MCF 10A (cell line): Measurements from ENCODE around the gene UQCRQ. TPM values are rescaled to one million over a fixed set of nuclear protein-coding genes. Genes with fewer than 3 reads are reported as not detected.
A peak's percentile ranks its signal among the peaks of the same experiment; 100 is the strongest.

Experiments
- BruUV-seq: library from RNA; stranded (reverse); fragments of 400-500 nt; replicated peaks from 2 replicates; lab custom pipeline; 2021; lab: Mats Ljungman, UMichigan
- CTCF ChIA-PET: fragments of 300-600 bp; sonication (Branson Sonifier 250); formaldehyde crosslinking; extraction: SDS; loops from one replicate; lab custom pipeline; 2021; ENCODE audit warnings: antibody characterized with exemption, inconsistent platforms; lab: Yijun Ruan, JAX
- POLR2A ChIA-PET: fragments of 300-600, 350-650 bp; sonication (Branson Sonifier 250); formaldehyde crosslinking; extraction: SDS; loops from one replicate; lab custom pipeline; 2020; ENCODE audit warnings: antibody characterized with exemption, inconsistent platforms; lab: Yijun Ruan, JAX
- DNase-seq: peaks from one replicate; pipeline ENCODE4 v3.0.0-alpha.2; 2018; ENCODE audit not compliant: unreplicated experiment
- H3K27ac Mint-ChIP-seq: one replicate; pipeline ENCODE4 v1.8.0; 2022; ENCODE audit warnings: mild to moderate bottlenecking, low read depth, mixed read lengths; ENCODE audit not compliant: unreplicated experiment
- H3K27me3 Mint-ChIP-seq: one replicate; pipeline ENCODE4 v1.8.0; 2022; ENCODE audit warnings: mixed read lengths; ENCODE audit not compliant: insufficient read depth, unreplicated experiment
- H3K36me3 Mint-ChIP-seq: one replicate; pipeline ENCODE4 v1.8.0; 2022; ENCODE audit warnings: mild to moderate bottlenecking, moderate library complexity, mixed read lengths; ENCODE audit not compliant: insufficient read depth, unreplicated experiment
- H3K4me1 Mint-ChIP-seq: one replicate; pipeline ENCODE4 v1.8.0; 2022; ENCODE audit warnings: mixed read lengths; ENCODE audit not compliant: insufficient read depth, unreplicated experiment
- H3K4me3 Mint-ChIP-seq: one replicate; pipeline ENCODE4 v1.8.0; 2022; ENCODE audit warnings: mild to moderate bottlenecking, moderate library complexity, mixed read lengths; ENCODE audit not compliant: unreplicated experiment
- H3K9me3 Mint-ChIP-seq: one replicate; pipeline ENCODE4 v1.8.0; 2022; ENCODE audit warnings: mixed read lengths; ENCODE audit not compliant: unreplicated experiment
- CTCF ChIP-seq: fragments of 200-600 bp; IDR thresholded peaks from one replicate; pipeline ENCODE4 v1.8.0; 2022; ENCODE audit warnings: antibody characterized with exemption, mild to moderate bottlenecking; ENCODE audit not compliant: unreplicated experiment
- intact Hi-C: fragments of 100-400 bp; cut with micrococcal nuclease; formaldehyde crosslinking; loops from 2 replicates; pipeline ENCODE4 v1.14.1; 2022
- total RNA-seq: library from RNA; stranded (reverse); gene quantifications from 2 replicates; pipeline ENCODE4 v1.2.3, GENCODE V29; 2022

UQCRQ gene
- total RNA-seq, 1 experiment from 2014 or later = 974 TPM

- no TSS peak for BruUV-seq
- ChIA-PET CTCF (interaction anchor here (0.6 to 1.2 kb wide), 2 partner anchors 86 to 131 kb away, joined by 3 read pairs; no protein-coding TSS in a partner anchor), POLR2A (interaction anchor here (0.5 to 0.8 kb wide), 2 partner anchors 8 to 643 kb away, joined by 3 to 5 read pairs; no protein-coding TSS in a partner anchor)
- Mint-ChIP-seq H3K27me3 (no peaks in the 10 kb centered on the region), H3K9me3 (no peaks in the 10 kb centered on the region), H3K36me3 (peaks cover 95% of the 10 kb centered on the region), H3K4me1 (peaks cover 6% of the 10 kb centered on the region), H3K27ac (no peak overlapping the region), H3K4me3 (no peak overlapping the region)
- TF ChIP-seq CTCF = no peak
- intact Hi-C loops = no loop called here
- DNase-seq = peak; percentile 8
Observed at GRCh38 chr5:132915681-132916080, 49.2 kb downstream of the UQCRQ start.

GRCh38 chr5:132916086-132916485, 49.6 kb downstream of the UQCRQ start:
- H3K36me3 Mint-ChIP-seq = peaks cover 98% of the 10 kb centered on the region
- no peak overlapping the region for H3K27ac Mint-ChIP-seq
- intact Hi-C loops = no loop called here
- BruUV-seq = no TSS peak
- ChIA-PET POLR2A (interaction anchor here (0.5 to 0.8 kb wide), 2 partner anchors 9 to 643 kb away, joined by 3 to 5 read pairs; no protein-coding TSS in a partner anchor), CTCF (interaction anchor here (0.6 to 1.2 kb wide), 2 partner anchors 87 to 130 kb away, joined by 3 read pairs; no protein-coding TSS in a partner anchor)
- no peaks in the 10 kb centered on the region for H3K27me3 Mint-ChIP-seq
- no peaks in the 10 kb centered on the region for H3K9me3 Mint-ChIP-seq
- H3K4me1 Mint-ChIP-seq = peaks cover 6% of the 10 kb centered on the region
- H3K4me3 Mint-ChIP-seq = no peak overlapping the region
- DNase-seq = no peak
- no peak for TF ChIP-seq CTCF

Other genes starting within 250 kb of the UQCRQ start
- gene IL13, start 208.5 kb upstream of the UQCRQ start, total RNA-seq = not detected in 2 replicates
- not detected in 2 replicates for gene IL4, start 192.7 kb upstream of the UQCRQ start, total RNA-seq
- gene KIF3A, start 129.1 kb upstream of the UQCRQ start, total RNA-seq = 23.9 and 31.5 TPM in 2 replicates
- 0.12 and 0.16 TPM in 2 replicates for gene CCNI2, start 119.2 kb upstream of the UQCRQ start, total RNA-seq
- gene SEPTIN8, start 89.4 kb upstream of the UQCRQ start, total RNA-seq = 34.8 and 53.1 TPM in 2 replicates
- not detected in 2 replicates for gene SOWAHA, start 53.3 kb upstream of the UQCRQ start, total RNA-seq
- 20.5 and 22.7 TPM in 2 replicates for gene SHROOM1, start 36.0 kb upstream of the UQCRQ start, total RNA-seq
- gene GDF9, start 173 bp upstream of the UQCRQ start, total RNA-seq = 0.51 and 0.79 TPM in 2 replicates
- 2.9 and 3.2 TPM in 2 replicates for gene LEAP2, start 7.0 kb downstream of the UQCRQ start, total RNA-seq
- gene AFF4, start 97.0 kb downstream of the UQCRQ start, total RNA-seq = 200 and 206 TPM in 2 replicates
- 35.0 and 37.7 TPM in 2 replicates for gene ZCCHC10, start 159.9 kb downstream of the UQCRQ start, total RNA-seq
- 173 and 218 TPM in 2 replicates for gene HSPA4, start 185.4 kb downstream of the UQCRQ start, total RNA-seq